Measurements from ENCODE around the gene TBC1D21.

DNA sequence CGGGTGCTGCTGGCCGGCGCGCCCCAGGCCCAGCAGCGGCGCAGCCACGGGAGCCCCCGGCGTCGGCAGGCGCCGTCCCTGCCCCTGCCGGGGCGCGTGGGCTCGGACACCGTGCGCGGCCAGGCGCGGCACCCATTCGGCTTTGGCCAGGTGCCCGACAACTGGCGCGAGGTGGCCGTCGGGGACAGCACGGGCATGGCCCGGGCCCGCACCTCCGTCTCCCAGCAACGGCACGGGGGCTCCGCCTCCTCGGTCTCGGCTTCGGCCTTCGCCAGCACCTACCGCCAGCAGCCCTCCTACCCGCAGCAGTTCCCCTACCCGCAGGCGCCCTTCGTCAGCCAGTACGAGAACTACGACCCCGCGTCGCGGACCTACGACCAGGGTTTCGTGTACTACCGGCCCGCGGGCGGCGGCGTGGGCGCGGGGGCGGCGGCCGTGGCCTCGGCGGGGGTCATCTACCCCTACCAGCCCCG, 53.7 kb downstream of the TBC1D21 start:
- TF ChIP-seq BHLHE40 (IDR thresholded peaks at IDR 0.05; ENCODE audit: borderline replicate concordance) = no peak
- TF ChIP-seq TARDBP (IDR thresholded peaks at IDR 0.05) = no peak
- no peak for TF ChIP-seq FOXA1 (IDR thresholded peaks at IDR 0.05)
- TF ChIP-seq FOXM1 (IDR thresholded peaks at IDR 0.05; ENCODE audit: borderline replicate concordance) = no peak
- no peak for TF ChIP-seq SP1 (IDR thresholded peaks at IDR 0.05)
- no peak for TF ChIP-seq ELF4 (IDR thresholded peaks at IDR 0.05)
- no peak for TF ChIP-seq NFRKB (IDR thresholded peaks at IDR 0.05)
- no peak for TF ChIP-seq SUZ12 (IDR thresholded peaks at IDR 0.05)
- TF ChIP-seq ZNF384 (IDR thresholded peaks at IDR 0.05) = no peak
- TF ChIP-seq L3MBTL2 (conservative IDR thresholded peaks at IDR 0.05) = no peak

Data from HEK293T (cell line).